Body of pancreas (tissue), 4 donors: Measurements from ENCODE around the gene VSX1.

Source experiments
- CTCF ChIP-seq, 7 experiments: fragments of 450-650 bp in 4 of 7; fragments of 200-600 bp in 3 of 7; sonication (generic) in 3 of 7; IDR thresholded peaks; one replicate each; pipeline ENCODE4 v1.5.1; 2016 to 2019; ENCODE audit warnings: antibody characterized with exemption in 7 of 7
- POLR2A ChIP-seq, 3 donors: fragments of 450-650 bp; IDR thresholded peaks; one replicate each; pipeline ENCODE4 v1.6.1; 2016; ENCODE audit warnings: antibody characterized with exemption in 3 of 3, mild to moderate bottlenecking in 2 of 3

- TF ChIP-seq POLR2A (IDR thresholded peaks at IDR 0.05) = no peak
- TF ChIP-seq CTCF (IDR thresholded peaks at IDR 0.05) = no peak
Observed at GRCh38 chr20:25100914-25101313, 19.0 kb upstream of the VSX1 start.
